HG03439 (cell line): ENCODE measurements around the gene HUS1.
"Not testable (repeated sequence)": the region's sequence is repeated elsewhere in the genome, so short reads cannot be mapped to it uniquely, and the experiment has no call there.

ENCODE experiments used
- ATAC-seq: cut with Tn5 transposase; IDR thresholded peaks from one replicate; pipeline ENCODE4 v1.9.1; 2021; ENCODE audit warnings: mild to moderate bottlenecking, moderate library complexity; ENCODE audit not compliant: unreplicated experiment

The HUS1 gene

GRCh38 chr7:47931005-47932004 is 48.1 kb downstream of the HUS1 start:
- no peak for ATAC-seq

- ATAC-seq = no peak
These were observed 55.1 kb downstream of the HUS1 start for GRCh38 chr7:47924266-47924665.

DNA sequence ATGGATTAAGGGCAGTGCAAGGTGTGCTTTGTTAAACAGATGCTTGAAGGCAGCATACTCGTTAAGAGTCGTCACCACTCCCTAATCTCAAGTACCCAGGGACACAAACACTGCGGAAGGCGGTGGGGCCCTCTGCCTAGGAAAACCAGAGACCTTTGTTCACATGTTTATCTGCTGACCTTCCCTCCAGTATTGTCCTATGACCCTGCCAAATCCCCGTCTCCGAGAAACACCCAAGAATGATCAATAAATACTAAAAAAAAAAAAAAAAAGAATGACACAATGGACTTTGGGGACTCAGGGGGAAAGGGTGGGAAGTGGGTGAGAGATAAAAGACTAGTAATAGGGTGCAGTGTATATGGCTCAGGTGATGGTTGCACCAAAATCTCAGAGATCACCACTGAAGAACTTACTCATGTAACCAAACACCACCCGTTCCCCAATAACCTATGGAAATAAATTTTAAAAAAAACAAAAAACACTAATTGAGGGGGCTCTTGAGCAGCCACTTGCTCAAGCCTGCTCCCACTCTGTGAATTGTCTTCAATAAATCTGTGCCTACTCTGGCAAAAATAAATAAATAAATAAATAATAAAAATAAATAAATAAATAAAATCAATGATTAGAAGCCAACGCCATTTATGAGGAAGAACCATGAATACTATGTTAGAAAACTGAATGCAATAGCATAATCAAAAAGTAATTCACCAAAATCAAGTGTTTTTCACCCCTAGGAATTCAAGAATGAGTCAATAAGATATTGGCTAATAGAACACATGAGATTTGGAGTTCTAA is 56.1 kb downstream of the HUS1 start:
- ATAC-seq = not testable (repeated sequence)

DNA sequence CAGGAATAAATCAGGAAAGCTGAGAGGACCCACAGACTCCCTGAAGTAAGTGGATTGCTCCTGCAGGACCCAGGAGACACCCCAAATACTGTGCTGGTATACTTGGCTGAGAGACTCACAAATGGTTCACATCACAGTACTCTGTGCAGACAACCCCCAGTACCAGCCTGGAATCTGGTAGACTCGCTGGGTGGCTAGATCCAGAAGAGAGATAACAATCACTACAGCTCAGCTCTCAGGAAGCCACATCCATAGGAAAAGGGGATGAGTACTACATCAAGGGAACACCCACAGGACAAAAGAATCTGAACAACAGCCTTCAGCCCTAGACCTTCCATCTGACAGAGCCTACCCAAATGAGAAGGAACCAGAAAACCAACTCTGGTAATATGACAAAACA is 62.9 kb downstream of the HUS1 start:
- ATAC-seq = not testable (repeated sequence)

DNA sequence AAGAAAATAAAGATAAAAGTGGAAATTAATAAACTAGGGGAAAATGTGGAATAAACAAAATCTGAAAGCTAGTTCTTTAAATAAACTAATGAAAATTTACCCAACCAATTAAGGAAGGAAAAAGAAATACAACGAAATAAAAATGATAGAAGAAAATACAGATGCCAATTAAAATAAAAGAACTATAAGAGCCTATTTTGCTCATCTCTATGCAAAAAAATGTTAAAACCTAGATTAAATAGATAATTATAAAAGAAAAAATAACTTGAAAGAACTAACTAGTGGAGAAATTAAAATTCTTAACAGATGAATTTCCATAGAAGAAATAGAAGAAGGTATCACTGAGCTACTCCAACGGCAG is 63.8 kb downstream of the HUS1 start:
- no peak for ATAC-seq

- no peak for ATAC-seq
These were observed 64.4 kb downstream of the HUS1 start for GRCh38 chr7:47914717-47915615.
